NCI-H345 treated with DMSO at 0.1 percent for 48 hours (cell line): ENCODE results near the gene R3HDML.

Experiments
- DNase-seq: peaks from one replicate; lab custom pipeline; 2025; ENCODE audit not compliant: unreplicated experiment; lab: John Stamatoyannopoulos, UW

Gene R3HDML

GRCh38 chr20:44398335-44398734, 61.5 kb downstream of the R3HDML start:
- no peak for DNase-seq

GRCh38 chr20:44399446-44399845, 62.6 kb downstream of the R3HDML start:
- DNase-seq, result no peak

GRCh38 chr20:44400671-44400969, 63.8 kb downstream of the R3HDML start:
- DNase-seq, result no peak
